GM12865 (cell line): ENCODE results near the gene STARD13.

Experiments used
- DNase-seq: peaks from one replicate; pipeline ENCODE4 v3.0.0; 2010; ENCODE audit warnings: low read depth
- H3K4me3 ChIP-seq: 2 replicates; pipeline ENCODE4 v1.5.1; 2011; ENCODE audit warnings: mild to moderate bottlenecking, low read depth, low read length, control low read depth
- CTCF ChIP-seq: IDR thresholded peaks from 2 replicates; pipeline ENCODE4 v1.5.1; 2011; ENCODE audit warnings: low read length, control low read depth, low read depth, inconsistent platforms; ENCODE audit not compliant: insufficient read depth; ENCODE audit errors: missing control alignments

STARD13 gene

GRCh38 chr13:33191425-33192210 is 93.9 kb downstream of the STARD13 start:
- no peak for TF ChIP-seq CTCF
- H3K4me3 ChIP-seq, result no peak overlapping the region
- no peak for DNase-seq

- H3K4me3 ChIP-seq, result peak overlapping the region; percentile 10; the same call in 1 of the 2 replicates
- TF ChIP-seq CTCF, result no peak
- peak; percentile 63 for DNase-seq
Measured at GRCh38 chr13:33189470-33189869, 96.1 kb downstream of the STARD13 start.

- peak; percentile 87 for DNase-seq
- no peak for TF ChIP-seq CTCF
- H3K4me3 ChIP-seq, result peak overlapping the region; percentile 39
Measured at GRCh38 chr13:33188093-33188882, 97.3 kb downstream of the STARD13 start.

GRCh38 chr13:33186861-33187291 is 98.7 kb downstream of the STARD13 start:
- no peak overlapping the region for H3K4me3 ChIP-seq
- DNase-seq, result peak; percentile 38
- no peak for TF ChIP-seq CTCF

GRCh38 chr13:33185853-33186252 is 99.7 kb downstream of the STARD13 start:
- no peak overlapping the region for H3K4me3 ChIP-seq
- DNase-seq, result no peak
- no peak for TF ChIP-seq CTCF

GRCh38 chr13:33184530-33184929 is 101.0 kb downstream of the STARD13 start:
- TF ChIP-seq CTCF, result no peak
- H3K4me3 ChIP-seq, result no peak overlapping the region
- DNase-seq, result no peak

- no peak overlapping the region for H3K4me3 ChIP-seq
- DNase-seq, result peak; percentile 52
- TF ChIP-seq CTCF, result no peak
Measured at GRCh38 chr13:33184112-33184490, 101.5 kb downstream of the STARD13 start.
